Esophagus squamous epithelium (tissue), 5 donors: ENCODE measurements around the gene BAHCC1. TPM values are rescaled to one million over a fixed set of nuclear protein-coding genes. Genes with fewer than 3 reads are reported as not detected.

Source experiments
- DNase-seq: peaks from one replicate; lab custom pipeline; 2025; lab: John Stamatoyannopoulos, UW
- H3K27ac ChIP-seq, 4 donors: fragments of 200-600 bp; sonication (generic); one replicate each; pipeline ENCODE4 v1.5.1; 2016 to 2019; ENCODE audit warnings: mild to moderate bottlenecking in 1 of 4
- H3K27me3 ChIP-seq, 4 donors: fragments of 200-600 bp; sonication (generic); 1 replicate in 3 of 4; 2 replicates in 1 of 4; pipeline versions ENCODE4 v1.5.1 to v1.6.0; 2017 to 2021; ENCODE audit warnings: antibody characterized with exemption in 1 of 4
- H3K36me3 ChIP-seq, 3 donors: fragments of 200-600 bp; sonication (generic); one replicate each; pipeline ENCODE4 v1.5.1; 2016 to 2019
- H3K4me1 ChIP-seq, 3 donors: fragments of 200-600 bp; sonication (generic); one replicate each; pipeline ENCODE4 v1.5.1; 2017 to 2019
- H3K4me3 ChIP-seq, 4 donors: fragments of 200-600 bp; sonication (generic); 1 replicate in 3 of 4; 2 replicates in 1 of 4; pipeline ENCODE4 v1.5.1; 2016 to 2019; ENCODE audit warnings: mild to moderate bottlenecking in 2 of 4, moderate library complexity in 1 of 4
- H3K9me3 ChIP-seq, 3 donors: fragments of 200-600 bp; sonication (generic); one replicate each; pipeline ENCODE4 v1.5.1; 2016 to 2019
- POLR2A ChIP-seq, 4 donors: fragments of 450-650 bp; IDR thresholded peaks; one replicate each; pipeline ENCODE4 v1.6.1; 2017; ENCODE audit warnings: antibody characterized with exemption in 4 of 4, mild to moderate bottlenecking in 4 of 4, moderate library complexity in 3 of 4
- WGBS, 2 donors: methylation state at CpG; one replicate each; pipeline ENCODE4 v1.1.5; 2018; 5-methylcytosine and 5-hydroxymethylcytosine counted together
- intact Hi-C: fragments of 100-400 bp; cut with DNase I; formaldehyde crosslinking; loops from one replicate; pipeline ENCODE4 v1.15.0; 2022
- total RNA-seq, 4 donors: library from RNA; depleted of rRNA; stranded (reverse); fragments of >200 nt; gene quantifications; one replicate each; pipeline ENCODE4 v1.1.0, GENCODE V29; 2016
- TF ChIP-seq, protein P1 (sequence below), 6 experiments: fragments of 450-650 bp in 4 of 6; fragments of 200-600 bp in 2 of 6; sonication (generic) in 2 of 6; IDR thresholded peaks; one replicate each; pipeline ENCODE4 v1.5.1; 2016 to 2019; ENCODE audit warnings: antibody characterized with exemption in 6 of 6, mild to moderate bottlenecking in 4 of 6, moderate library complexity in 4 of 6
- donor health status: DM: yes; HTN: yes; CAD: no.

Gene BAHCC1
- total RNA-seq, 4 donors from 2014 or later = 3.8 to 10.6 (median 5.4) TPM

DNA sequence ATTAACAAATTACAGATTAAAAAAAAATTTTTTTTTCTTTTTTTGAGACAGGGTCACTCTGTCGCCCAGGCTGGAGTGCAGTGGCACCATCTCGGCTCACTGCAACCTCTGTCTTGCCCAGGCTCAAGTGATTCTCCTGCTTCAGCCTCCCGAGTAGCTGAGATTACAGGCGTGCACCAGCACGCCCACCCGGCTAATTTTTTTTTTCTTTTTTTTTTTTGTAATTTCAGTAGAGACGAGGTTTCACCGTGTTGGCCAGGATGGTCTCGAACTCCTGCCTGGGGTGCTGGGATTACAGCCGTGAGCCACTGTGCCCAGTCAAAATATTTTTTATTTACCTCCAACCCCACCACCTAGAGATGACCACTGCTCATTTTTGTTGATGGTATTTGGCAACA is 91.8 kb downstream of the BAHCC1 start:
- TF ChIP-seq, protein P1, sequence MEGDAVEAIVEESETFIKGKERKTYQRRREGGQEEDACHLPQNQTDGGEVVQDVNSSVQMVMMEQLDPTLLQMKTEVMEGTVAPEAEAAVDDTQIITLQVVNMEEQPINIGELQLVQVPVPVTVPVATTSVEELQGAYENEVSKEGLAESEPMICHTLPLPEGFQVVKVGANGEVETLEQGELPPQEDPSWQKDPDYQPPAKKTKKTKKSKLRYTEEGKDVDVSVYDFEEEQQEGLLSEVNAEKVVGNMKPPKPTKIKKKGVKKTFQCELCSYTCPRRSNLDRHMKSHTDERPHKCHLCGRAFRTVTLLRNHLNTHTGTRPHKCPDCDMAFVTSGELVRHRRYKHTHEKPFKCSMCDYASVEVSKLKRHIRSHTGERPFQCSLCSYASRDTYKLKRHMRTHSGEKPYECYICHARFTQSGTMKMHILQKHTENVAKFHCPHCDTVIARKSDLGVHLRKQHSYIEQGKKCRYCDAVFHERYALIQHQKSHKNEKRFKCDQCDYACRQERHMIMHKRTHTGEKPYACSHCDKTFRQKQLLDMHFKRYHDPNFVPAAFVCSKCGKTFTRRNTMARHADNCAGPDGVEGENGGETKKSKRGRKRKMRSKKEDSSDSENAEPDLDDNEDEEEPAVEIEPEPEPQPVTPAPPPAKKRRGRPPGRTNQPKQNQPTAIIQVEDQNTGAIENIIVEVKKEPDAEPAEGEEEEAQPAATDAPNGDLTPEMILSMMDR (IDR thresholded peaks at IDR 0.05) = no peak
- TF ChIP-seq POLR2A (IDR thresholded peaks at IDR 0.05) = no peak
- Histone ChIP-seq H3K27ac (no peak overlapping the region), H3K27me3 (peaks cover 0 to 38% (median 0%) of the 10 kb centered on the region in 4 donors), H3K4me3 (peak overlapping the region in 2 of 4 donors; percentile 65 to 73), H3K36me3 (no peaks in the 10 kb centered on the region), H3K9me3 (no peaks in the 10 kb centered on the region), H3K4me1 (peaks cover 30 to 53% (median 32%) of the 10 kb centered on the region in 3 donors)
- DNase-seq = no peak
- 44 to 62% methylated on average over 9 to 10 of the region's 10 CpGs for WGBS, 2 donors
- intact Hi-C loops = loop anchor here (10.0 kb wide), 1 partner anchor 192 kb away; the partner anchor contains the start of gene SLC38A10

DNA sequence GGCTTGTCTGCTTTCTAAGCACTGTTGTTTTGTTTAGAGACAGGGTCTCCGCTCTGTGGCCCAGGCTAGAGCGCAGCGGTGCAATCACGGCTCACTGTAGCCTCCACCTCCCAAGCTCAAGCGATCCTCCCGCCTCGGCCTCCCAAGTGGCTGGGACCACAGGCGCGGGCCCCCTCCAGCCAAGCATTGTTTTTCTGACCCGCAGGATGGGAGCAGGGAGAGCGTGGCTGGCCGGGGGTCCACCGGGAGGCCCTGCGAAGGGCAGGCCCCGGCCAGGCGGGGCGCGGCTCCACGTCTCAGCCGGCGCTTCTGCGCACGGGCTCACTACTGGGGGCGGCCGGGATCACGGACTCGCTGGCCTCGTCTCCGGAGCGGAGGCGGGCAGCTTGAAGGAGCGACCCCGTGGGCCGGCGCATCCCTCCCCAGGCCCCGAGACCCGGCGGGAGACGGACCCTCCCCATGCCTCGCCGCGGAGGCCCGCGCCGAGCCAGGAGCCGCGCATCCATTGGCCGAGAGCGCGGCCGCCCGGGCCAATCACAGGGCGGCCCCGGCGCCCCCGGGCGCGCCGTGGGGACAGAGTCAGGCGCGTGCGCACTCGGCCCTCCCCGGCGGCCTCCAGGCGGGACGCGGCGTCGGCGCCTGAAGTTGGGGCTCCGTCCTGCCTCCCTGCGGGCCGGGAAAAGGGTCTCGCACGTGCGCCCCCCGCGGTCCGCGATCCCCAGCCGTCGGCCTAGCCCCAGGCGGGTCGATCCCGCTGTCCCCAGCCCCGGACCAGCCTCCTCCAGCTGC is 92.4 kb downstream of the BAHCC1 start:
- TF ChIP-seq, protein P1 (IDR thresholded peaks at IDR 0.05) = no peak
- TF ChIP-seq POLR2A (IDR thresholded peaks at IDR 0.05) = peak in 2 of 4 donors; percentile 56 to 81
- no peak for DNase-seq

DNA sequence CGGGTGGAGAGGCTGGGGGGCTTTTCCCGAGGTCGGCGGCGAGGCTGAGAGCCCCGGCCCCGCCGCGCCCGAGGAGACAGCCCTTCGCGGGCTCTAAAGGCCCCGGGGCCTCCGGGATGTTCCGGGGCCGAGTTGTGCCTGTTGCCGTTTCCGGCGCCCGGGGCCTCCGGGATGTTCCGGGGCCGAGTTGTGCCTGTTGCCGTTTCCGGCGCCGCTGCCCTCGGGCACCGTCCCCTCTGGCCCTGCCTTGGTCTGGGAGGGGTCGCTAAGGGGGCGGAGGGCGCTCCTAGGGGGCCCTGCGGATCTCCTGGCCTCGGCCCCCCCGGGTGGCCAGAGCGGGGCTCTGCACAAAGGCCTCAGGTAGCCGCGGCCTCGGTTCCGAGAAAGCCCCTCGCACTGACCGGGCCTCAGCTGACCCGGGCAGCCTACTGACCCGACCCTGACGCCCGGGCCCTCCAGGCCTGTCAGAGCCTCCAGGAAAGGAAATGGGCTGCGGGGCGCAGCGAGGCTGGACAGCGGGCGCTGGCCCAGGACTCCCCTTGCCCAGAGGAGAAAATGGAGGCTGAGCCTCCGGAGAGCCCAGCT is 93.1 kb downstream of the BAHCC1 start:
- no peaks in the 10 kb centered on the region for H3K9me3 ChIP-seq
- H3K27me3 ChIP-seq = peaks cover 0 to 33% (median 0%) of the 10 kb centered on the region in 4 donors
- H3K4me1 ChIP-seq = peaks cover 22 to 41% (median 23%) of the 10 kb centered on the region in 3 donors
- H3K36me3 ChIP-seq = no peaks in the 10 kb centered on the region
- intact Hi-C loops = loop anchor here (10.0 kb wide), 1 partner anchor 194 kb away; the partner anchor contains the start of gene SLC38A10
- H3K27ac ChIP-seq = peak overlapping the region; percentile 65 to 86 (median 74)
- peak overlapping the region; percentile 42 to 73 (median 56) for H3K4me3 ChIP-seq
- no peak for DNase-seq
- no CpG with 5 or more reads among the region's 52 CpGs for WGBS, 2 donors
- TF ChIP-seq, protein P1 (IDR thresholded peaks at IDR 0.05) = no peak
- no peak for TF ChIP-seq POLR2A (IDR thresholded peaks at IDR 0.05)

More for the DNA sequence above, 92.4 kb downstream of the BAHCC1 start:
- Histone ChIP-seq H3K27me3 (peaks cover 0 to 35% (median 0%) of the 10 kb centered on the region in 4 donors), H3K36me3 (no peaks in the 10 kb centered on the region), H3K27ac (peak overlapping the region; percentile 65 to 86 (median 74)), H3K4me3 (peak overlapping the region; percentile 42 to 73 (median 56)), H3K9me3 (no peaks in the 10 kb centered on the region), H3K4me1 (peaks cover 29 to 48% (median 30%) of the 10 kb centered on the region in 3 donors)
- intact Hi-C loops = loop anchor here (10.0 kb wide), 1 partner anchor 193 kb away; the partner anchor contains the start of gene SLC38A10
- whole genome bisulfite sequencing, 2 donors = 0 to 80% methylated on average over 1 to 2 of the region's 87 CpGs

DNA sequence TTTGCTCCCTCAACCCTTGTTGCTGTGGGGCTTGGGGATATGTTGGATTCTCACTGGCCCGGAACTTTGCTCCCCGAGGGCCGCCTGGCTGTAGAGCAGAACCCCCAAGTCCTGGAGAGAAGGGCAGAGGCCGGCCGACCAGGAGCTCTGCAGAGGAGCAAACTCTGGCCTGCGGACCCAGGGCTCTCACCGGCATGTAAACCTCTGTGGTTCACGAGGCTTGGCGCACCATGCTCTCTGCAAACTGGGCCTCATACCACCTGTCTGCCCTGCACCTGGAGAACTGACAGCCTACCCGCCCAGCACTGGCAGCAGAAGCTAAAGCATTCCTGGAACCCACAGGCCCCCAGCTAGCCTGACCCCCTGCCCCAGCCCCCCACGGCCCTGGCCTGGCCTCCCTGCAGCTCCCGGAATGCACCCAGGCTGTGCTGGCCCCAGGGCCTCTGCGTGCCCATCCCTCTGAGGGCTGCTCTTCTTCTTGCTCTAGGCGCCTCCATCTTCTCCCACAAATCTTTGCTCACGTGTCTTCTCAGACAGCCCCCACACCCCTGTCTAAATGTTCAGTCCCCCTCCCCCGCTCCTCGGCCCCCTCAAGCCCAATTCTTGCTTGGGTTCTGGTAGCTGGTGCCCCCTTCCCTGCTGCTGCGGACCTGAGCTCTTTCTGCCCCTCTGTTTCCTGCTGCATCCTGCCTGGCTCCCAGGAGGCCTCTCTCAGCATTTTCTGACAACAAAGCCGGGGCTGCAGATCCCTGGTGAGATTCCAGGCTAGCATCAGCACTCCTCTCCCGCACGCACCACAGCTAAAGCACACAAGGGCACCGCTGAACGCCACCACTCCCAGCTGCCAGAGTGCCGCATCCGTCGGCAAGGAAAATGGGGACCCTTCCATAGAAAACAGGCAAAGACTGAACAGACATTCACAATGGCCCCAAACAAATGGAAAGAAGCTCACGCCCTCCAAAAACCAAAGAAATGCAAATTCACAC is 94.0 kb downstream of the BAHCC1 start:
- Histone ChIP-seq H3K36me3 (no peaks in the 10 kb centered on the region), H3K27me3 (peaks cover 0 to 26% (median 0%) of the 10 kb centered on the region in 4 donors), H3K4me3 (no peak overlapping the region), H3K4me1 (peaks cover 14 to 31% (median 15%) of the 10 kb centered on the region in 3 donors), H3K27ac (no peak overlapping the region), H3K9me3 (no peaks in the 10 kb centered on the region)
- 71 to 72% methylated on average over 9 to 18 of the region's 27 CpGs for WGBS, 2 donors
- TF ChIP-seq, protein P1 (IDR thresholded peaks at IDR 0.05) = no peak
- TF ChIP-seq POLR2A (IDR thresholded peaks at IDR 0.05) = no peak
- no peak for DNase-seq
- intact Hi-C loops = loop anchor here (10.0 kb wide), 1 partner anchor 195 kb away; the partner anchor contains the start of gene SLC38A10
